DMS79 (cell line): Measurements from ENCODE around the gene VCL.

Source experiments
- DNase-seq: peaks from one replicate; lab custom pipeline; 2025; lab: John Stamatoyannopoulos, UW

Gene VCL

GRCh38 chr10:74151879-74152722 lies 154.2 kb downstream of the VCL start:
- DNase-seq: no peak

- DNase-seq: no peak
Observed at GRCh38 chr10:74153123-74153522, 155.2 kb downstream of the VCL start.

DNA sequence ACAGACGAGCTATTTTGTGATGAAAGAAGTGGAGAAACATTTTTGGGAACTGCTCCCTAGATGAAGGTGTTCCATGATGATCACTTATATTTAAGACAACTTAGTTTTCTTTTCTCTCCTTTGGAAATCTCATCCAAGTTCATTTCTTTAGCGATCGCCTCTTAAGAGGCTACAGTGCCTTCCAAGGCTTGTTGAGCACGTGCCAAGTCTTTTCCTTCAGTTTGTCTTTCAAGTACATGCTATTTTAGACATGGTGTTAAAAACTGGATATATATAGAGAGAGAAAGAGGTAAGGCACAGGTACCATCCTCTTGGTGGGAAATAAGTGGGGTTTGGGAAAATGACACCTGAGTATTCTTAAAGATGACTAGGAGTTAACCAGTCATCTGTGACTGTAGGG lies 155.8 kb downstream of the VCL start:
- no peak for DNase-seq

DNA sequence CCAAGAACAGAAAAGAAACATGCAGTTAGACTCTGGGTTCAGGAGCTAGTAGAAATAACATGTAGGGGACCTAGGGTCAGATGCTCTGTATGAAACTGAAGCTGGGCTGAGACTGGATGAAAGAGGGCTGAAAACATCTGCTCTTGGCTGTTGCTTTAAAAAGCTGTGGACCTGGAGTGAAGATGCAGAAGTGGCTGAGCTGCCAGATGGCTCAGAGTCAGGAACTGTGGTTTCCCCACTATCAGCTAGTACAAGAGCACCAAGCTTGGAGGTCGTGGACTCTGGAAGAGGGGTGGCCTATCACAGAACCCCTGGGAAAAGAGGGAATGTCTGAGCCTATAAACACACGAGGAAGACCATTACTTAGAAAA lies 159.0 kb downstream of the VCL start:
- no peak for DNase-seq

GRCh38 chr10:74160013-74160412 lies 162.1 kb downstream of the VCL start:
- no peak for DNase-seq

GRCh38 chr10:74163319-74164068 lies 165.6 kb downstream of the VCL start:
- DNase-seq: no peak

- DNase-seq: no peak
Observed at GRCh38 chr10:74164716-74165529, 167.0 kb downstream of the VCL start.

GRCh38 chr10:74165530-74165901 lies 167.6 kb downstream of the VCL start:
- DNase-seq: no peak

GRCh38 chr10:74167443-74167842 lies 169.5 kb downstream of the VCL start:
- no peak for DNase-seq
